WTC11 (cell line): ENCODE data around the gene DPH1. TPM values are rescaled to one million over a fixed set of nuclear protein-coding genes. Genes with fewer than 3 reads are reported as not detected.

ENCODE experiments used
- ATAC-seq: fragments of 200-7000 bp; cut with Tn5 transposase; 2 replicates; pipeline ENCODE4 v1.10.0; 2021; ENCODE audit warnings: mild to moderate bottlenecking, moderate library complexity
- CTCF ChIA-PET: fragments of 300-600 bp; sonication (Branson Sonifier 250); formaldehyde crosslinking; loops from one replicate; lab custom pipeline; 2021; ENCODE audit warnings: antibody characterized with exemption; lab: Charles Lee
- POLR2A ChIA-PET: fragments of 350-600 bp; sonication (Branson Sonifier 250); formaldehyde crosslinking; loops from one replicate; lab custom pipeline; 2021; ENCODE audit warnings: antibody characterized with exemption; lab: Charles Lee
- DNase-seq: peaks from one replicate; pipeline ENCODE4 v3.0.0; 2021; ENCODE audit warnings: low spot score
- H3K27ac Mint-ChIP-seq: 2 replicates; pipeline ENCODE4 v1.8.0; 2021; ENCODE audit warnings: mixed read lengths
- H3K27me3 Mint-ChIP-seq: 2 replicates; pipeline ENCODE4 v1.8.0; 2021; ENCODE audit warnings: low read depth, mild to moderate bottlenecking, moderate library complexity, mixed read lengths
- H3K36me3 Mint-ChIP-seq: 2 replicates; pipeline ENCODE4 v1.8.0; 2021; ENCODE audit warnings: mixed read lengths
- H3K4me1 Mint-ChIP-seq: 2 replicates; pipeline ENCODE4 v1.8.0; 2022; ENCODE audit warnings: mixed read lengths
- H3K4me3 Mint-ChIP-seq: 2 replicates; pipeline ENCODE4 v1.8.0; 2021; ENCODE audit warnings: mild to moderate bottlenecking, moderate library complexity, mixed read lengths
- H3K9me3 Mint-ChIP-seq: 2 replicates; pipeline ENCODE4 v1.8.0; 2021; ENCODE audit warnings: mixed read lengths
- ATF1 ChIP-seq: sonication (generic); formaldehyde crosslinking; IDR thresholded peaks from 2 replicates; pipeline ENCODE4 v1.8.1; 2023; ENCODE audit warnings: mild to moderate bottlenecking, moderate library complexity, missing genetic modification reagents
- CBFB ChIP-seq: sonication (generic); formaldehyde crosslinking; IDR thresholded peaks from 2 replicates; pipeline ENCODE4 v1.8.1; 2022; ENCODE audit warnings: mild to moderate bottlenecking, low read depth, missing genetic modification reagents
- FOXP1 ChIP-seq: sonication (generic); formaldehyde crosslinking; IDR thresholded peaks from 2 replicates; pipeline ENCODE4 v1.8.0; 2022; ENCODE audit warnings: missing genetic modification reagents, mild to moderate bottlenecking, moderate library complexity, borderline replicate concordance
- GTF2I ChIP-seq: fragments of 250-450 bp; sonication (Bioruptor Pico); conservative IDR thresholded peaks from 2 replicates; pipeline ENCODE4 v1.4.0; 2021; ENCODE audit warnings: mild to moderate bottlenecking
- MYBL2 ChIP-seq: sonication (generic); formaldehyde crosslinking; IDR thresholded peaks from 2 replicates; pipeline ENCODE4 v1.8.1; 2023; ENCODE audit warnings: mild to moderate bottlenecking, moderate library complexity, missing genetic modification reagents
- NFATC4 ChIP-seq: fragments of 250-450 bp; sonication (Bioruptor Pico); IDR thresholded peaks from 2 replicates; pipeline ENCODE4 v1.9.0; 2021; ENCODE audit warnings: mild to moderate bottlenecking
- NR3C1 ChIP-seq: sonication (generic); formaldehyde crosslinking; conservative IDR thresholded peaks from 2 replicates; pipeline ENCODE4 v1.8.1; 2023; ENCODE audit warnings: low read depth, mild to moderate bottlenecking, missing genetic modification reagents
- RORB ChIP-seq: fragments of 250-450 bp; sonication (Bioruptor Pico); IDR thresholded peaks from 2 replicates; pipeline ENCODE4 v1.9.0; 2021; ENCODE audit warnings: mild to moderate bottlenecking
- SMAD3 ChIP-seq: sonication (generic); formaldehyde crosslinking; IDR thresholded peaks from 2 replicates; pipeline ENCODE4 v1.8.0; 2022; ENCODE audit warnings: missing genetic modification reagents, mild to moderate bottlenecking, borderline replicate concordance
- SOX15 ChIP-seq: fragments of 250-450 bp; sonication (Bioruptor Pico); IDR thresholded peaks from 2 replicates; pipeline ENCODE4 v1.9.0; 2021; ENCODE audit warnings: mild to moderate bottlenecking
- TCF7 ChIP-seq: sonication (generic); formaldehyde crosslinking; IDR thresholded peaks from 2 replicates; pipeline ENCODE4 v1.8.0; 2022; ENCODE audit warnings: mild to moderate bottlenecking, low read depth, missing genetic modification reagents, moderate library complexity
- ZBTB21 ChIP-seq: sonication (generic); formaldehyde crosslinking; IDR thresholded peaks from 2 replicates; pipeline ENCODE4 v1.8.1; 2023; ENCODE audit warnings: mild to moderate bottlenecking, missing genetic modification reagents, borderline replicate concordance
- ZNF121 ChIP-seq: sonication (generic); formaldehyde crosslinking; IDR thresholded peaks from 2 replicates; pipeline ENCODE4 v1.8.0; 2023; ENCODE audit warnings: missing genetic modification reagents
- ZNF317 ChIP-seq: sonication (generic); formaldehyde crosslinking; IDR thresholded peaks from 2 replicates; pipeline ENCODE4 v1.8.1; 2023; ENCODE audit warnings: low read depth, mild to moderate bottlenecking, moderate library complexity, missing genetic modification reagents, borderline replicate concordance
- ZNF671 ChIP-seq: fragments of 250-450 bp; sonication (Bioruptor Pico); IDR thresholded peaks from 2 replicates; pipeline ENCODE4 v1.8.0; 2021; ENCODE audit warnings: mild to moderate bottlenecking
- total RNA-seq: library from RNA; stranded (reverse); gene quantifications from 3 replicates; pipeline ENCODE4 v1.2.3, GENCODE V29; 2021
- TF ChIP-seq, protein P1 (sequence below): sonication (generic); formaldehyde crosslinking; IDR thresholded peaks from 2 replicates; pipeline ENCODE4 v1.8.0; 2023; ENCODE audit warnings: missing genetic modification reagents
- TF ChIP-seq, protein P2 (sequence below): sonication (generic); formaldehyde crosslinking; IDR thresholded peaks from 2 replicates; pipeline ENCODE4 v1.8.1; 2022; ENCODE audit warnings: mild to moderate bottlenecking, moderate library complexity, missing genetic modification reagents
- TF ChIP-seq, protein P3 (sequence below): sonication (generic); formaldehyde crosslinking; IDR thresholded peaks from 2 replicates; pipeline ENCODE4 v1.8.1; 2022; ENCODE audit warnings: low read depth, missing genetic modification reagents, borderline replicate concordance
- TF ChIP-seq, protein P4 (sequence below): sonication (generic); formaldehyde crosslinking; IDR thresholded peaks from 2 replicates; pipeline ENCODE4 v1.8.1; 2023; ENCODE audit warnings: mild to moderate bottlenecking, missing genetic modification reagents
- TF ChIP-seq, protein P5 (sequence below): sonication (generic); formaldehyde crosslinking; IDR thresholded peaks from 2 replicates; pipeline ENCODE4 v1.8.1; 2023; ENCODE audit warnings: mild to moderate bottlenecking, missing genetic modification reagents

The DPH1 gene
- total RNA-seq, 1 experiment from 2014 or later: 43.2 TPM

DNA sequence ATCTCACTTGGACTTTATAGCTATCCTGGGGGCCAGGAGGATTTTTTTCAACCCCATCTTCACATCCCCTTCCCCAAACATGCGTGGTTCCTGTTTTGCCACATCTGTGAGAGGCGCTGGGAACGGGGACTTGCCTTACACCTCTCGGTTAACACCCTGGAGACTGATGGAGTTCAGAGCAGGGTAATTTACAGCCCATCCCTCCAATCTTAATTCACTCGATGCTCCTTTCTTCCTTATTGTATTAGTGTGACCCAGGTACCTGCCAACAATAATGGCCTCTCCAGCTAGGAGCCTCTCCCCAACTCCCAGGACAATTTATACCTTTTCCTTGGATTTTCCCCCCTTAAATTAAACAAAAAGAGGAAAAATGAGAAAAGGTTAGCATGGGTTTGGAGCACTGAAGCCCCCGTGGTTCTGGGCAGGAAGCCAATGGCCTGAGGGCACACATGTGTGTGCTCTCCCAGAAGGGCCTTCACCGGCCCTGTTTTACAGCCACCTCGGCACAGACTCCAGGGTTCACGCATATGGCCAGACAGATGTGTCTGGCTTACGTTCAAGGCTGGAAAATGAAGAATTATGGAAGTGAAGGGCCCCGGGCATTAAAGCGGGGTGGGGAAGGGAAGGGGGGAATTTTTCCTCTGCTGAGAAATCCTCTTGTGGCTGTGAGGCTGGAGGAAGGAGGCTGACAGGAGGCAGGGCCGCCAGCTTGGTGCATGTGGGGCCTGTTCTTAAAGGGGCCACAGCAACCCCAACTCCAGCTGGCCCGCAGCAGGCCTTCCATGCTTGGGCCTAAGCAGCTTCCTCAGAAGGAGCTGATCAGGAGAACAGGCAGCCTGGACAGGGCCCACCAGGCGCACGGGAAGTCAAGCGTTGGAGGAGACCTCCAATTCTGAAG lies 46.4 kb downstream of the DPH1 start:
- ATAC-seq: no peak
- H3K36me3 Mint-ChIP-seq: peaks cover 8% of the 10 kb centered on the region
- H3K4me3 Mint-ChIP-seq: no peak overlapping the region
- H3K4me1 Mint-ChIP-seq: peaks cover 11% of the 10 kb centered on the region
- CTCF ChIA-PET: interaction anchor here (0.9 to 3.7 kb wide), 10 partner anchors 14 to 169 kb away, joined by 3 to 21 read pairs (median 6); partner anchors contain the start of gene HIC1
- no peaks in the 10 kb centered on the region for H3K9me3 Mint-ChIP-seq
- TF ChIP-seq MYBL2 (CRISPR knock-in tag) (no peak), TCF7 (no peak), NR3C1 (CRISPR knock-in tag) (no peak), ZBTB21 (CRISPR knock-in tag) (no peak), ZNF121 (CRISPR knock-in tag) (no peak), NFATC4 (CRISPR knock-in tag) (no peak), ZNF671 (CRISPR knock-in tag) (no peak), SOX15 (CRISPR knock-in tag) (no peak), FOXP1 (CRISPR knock-in tag) (no peak)
- TF ChIP-seq, all 79 proteins: peak for 0
- POLR2A ChIA-PET: no interaction called here
- peak overlapping the region; percentile 78 for H3K27ac Mint-ChIP-seq
- no peaks in the 10 kb centered on the region for H3K27me3 Mint-ChIP-seq
- DNase-seq: no peak

DNA sequence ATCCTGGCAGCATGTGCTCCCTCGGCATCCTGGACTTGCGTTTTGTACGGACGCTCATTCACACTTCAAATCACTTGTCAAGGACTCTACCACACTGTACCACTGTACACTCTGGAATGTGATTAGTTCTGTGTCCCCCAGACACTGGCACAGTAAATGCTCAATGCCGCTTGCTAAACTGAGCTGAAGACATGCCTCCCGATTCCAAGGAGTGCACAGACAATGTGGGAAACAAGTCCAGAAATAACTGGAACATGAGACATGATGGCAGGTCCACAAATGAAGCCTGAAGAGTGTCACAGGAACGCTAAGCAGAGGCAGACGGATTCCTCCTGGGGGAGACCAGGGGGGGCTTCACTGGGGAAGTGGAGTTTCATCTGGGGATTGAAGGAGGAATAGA lies 47.1 kb downstream of the DPH1 start:
- CTCF ChIA-PET: interaction anchor here (0.9 to 3.7 kb wide), 6 partner anchors 13 to 168 kb away, joined by 3 to 21 read pairs (median 8); partner anchors contain the start of gene HIC1
- TF ChIP-seq, protein P1, sequence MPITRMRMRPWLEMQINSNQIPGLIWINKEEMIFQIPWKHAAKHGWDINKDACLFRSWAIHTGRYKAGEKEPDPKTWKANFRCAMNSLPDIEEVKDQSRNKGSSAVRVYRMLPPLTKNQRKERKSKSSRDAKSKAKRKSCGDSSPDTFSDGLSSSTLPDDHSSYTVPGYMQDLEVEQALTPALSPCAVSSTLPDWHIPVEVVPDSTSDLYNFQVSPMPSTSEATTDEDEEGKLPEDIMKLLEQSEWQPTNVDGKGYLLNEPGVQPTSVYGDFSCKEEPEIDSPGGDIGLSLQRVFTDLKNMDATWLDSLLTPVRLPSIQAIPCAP (CRISPR knock-in tag): no peak
- TF ChIP-seq, protein P2, sequence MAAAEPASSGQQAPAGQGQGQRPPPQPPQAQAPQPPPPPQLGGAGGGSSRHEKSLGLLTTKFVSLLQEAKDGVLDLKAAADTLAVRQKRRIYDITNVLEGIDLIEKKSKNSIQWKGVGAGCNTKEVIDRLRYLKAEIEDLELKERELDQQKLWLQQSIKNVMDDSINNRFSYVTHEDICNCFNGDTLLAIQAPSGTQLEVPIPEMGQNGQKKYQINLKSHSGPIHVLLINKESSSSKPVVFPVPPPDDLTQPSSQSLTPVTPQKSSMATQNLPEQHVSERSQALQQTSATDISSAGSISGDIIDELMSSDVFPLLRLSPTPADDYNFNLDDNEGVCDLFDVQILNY (CRISPR knock-in tag): no peak
- TF ChIP-seq CBFB: no peak
- TF ChIP-seq ZNF317: no peak
- TF ChIP-seq SMAD3 (CRISPR knock-in tag): no peak
- TF ChIP-seq ATF1 (CRISPR knock-in tag): no peak
- TF ChIP-seq, all 79 proteins: peak for 0
- Mint-ChIP-seq H3K9me3 (no peaks in the 10 kb centered on the region), H3K27me3 (no peaks in the 10 kb centered on the region), H3K36me3 (peaks cover 11% of the 10 kb centered on the region), H3K4me3 (no peak overlapping the region), H3K27ac (peak overlapping the region; percentile 76; the same call in 1 of the 2 replicates), H3K4me1 (peaks cover 10% of the 10 kb centered on the region)
- ATAC-seq: no peak
- POLR2A ChIA-PET: no interaction called here
- DNase-seq: no peak

DNA sequence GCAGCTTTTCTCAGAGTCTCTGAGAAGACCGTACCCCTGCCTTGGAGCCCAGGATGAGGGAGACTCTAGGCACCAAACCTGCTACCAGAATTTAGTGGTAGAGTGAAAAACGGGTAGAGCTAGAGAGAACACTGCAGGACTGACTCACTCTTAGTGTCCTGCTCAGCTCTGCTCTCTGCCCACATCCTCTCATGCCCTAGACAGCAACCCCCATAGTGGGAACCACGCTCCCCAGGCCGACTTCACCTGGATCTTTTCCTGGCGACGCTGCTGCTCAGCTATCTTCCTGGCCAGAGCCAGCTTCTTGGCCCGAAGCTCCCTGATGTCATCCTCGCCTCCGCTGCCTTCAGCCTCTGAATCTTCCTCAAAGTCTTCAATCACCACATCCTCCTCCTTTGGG lies 51.6 kb downstream of the DPH1 start:
- no peak for ATAC-seq
- CTCF ChIA-PET: interaction anchor here (1.2 to 1.5 kb wide), 3 partner anchors 13 to 163 kb away, joined by 3 to 6 read pairs (median 6); no protein-coding TSS in a partner anchor
- Mint-ChIP-seq H3K4me1 (no peaks in the 10 kb centered on the region), H3K27me3 (no peaks in the 10 kb centered on the region), H3K4me3 (no peak overlapping the region), H3K9me3 (no peaks in the 10 kb centered on the region), H3K27ac (no peak overlapping the region; the same call in 1 of the 2 replicates), H3K36me3 (peaks cover 11% of the 10 kb centered on the region)
- no peak for TF ChIP-seq RORB (CRISPR knock-in tag)
- no peak for TF ChIP-seq GTF2I (CRISPR knock-in tag)
- TF ChIP-seq, protein P3, sequence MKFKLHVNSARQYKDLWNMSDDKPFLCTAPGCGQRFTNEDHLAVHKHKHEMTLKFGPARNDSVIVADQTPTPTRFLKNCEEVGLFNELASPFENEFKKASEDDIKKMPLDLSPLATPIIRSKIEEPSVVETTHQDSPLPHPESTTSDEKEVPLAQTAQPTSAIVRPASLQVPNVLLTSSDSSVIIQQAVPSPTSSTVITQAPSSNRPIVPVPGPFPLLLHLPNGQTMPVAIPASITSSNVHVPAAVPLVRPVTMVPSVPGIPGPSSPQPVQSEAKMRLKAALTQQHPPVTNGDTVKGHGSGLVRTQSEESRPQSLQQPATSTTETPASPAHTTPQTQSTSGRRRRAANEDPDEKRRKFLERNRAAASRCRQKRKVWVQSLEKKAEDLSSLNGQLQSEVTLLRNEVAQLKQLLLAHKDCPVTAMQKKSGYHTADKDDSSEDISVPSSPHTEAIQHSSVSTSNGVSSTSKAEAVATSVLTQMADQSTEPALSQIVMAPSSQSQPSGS: no peak
- TF ChIP-seq, protein P4, sequence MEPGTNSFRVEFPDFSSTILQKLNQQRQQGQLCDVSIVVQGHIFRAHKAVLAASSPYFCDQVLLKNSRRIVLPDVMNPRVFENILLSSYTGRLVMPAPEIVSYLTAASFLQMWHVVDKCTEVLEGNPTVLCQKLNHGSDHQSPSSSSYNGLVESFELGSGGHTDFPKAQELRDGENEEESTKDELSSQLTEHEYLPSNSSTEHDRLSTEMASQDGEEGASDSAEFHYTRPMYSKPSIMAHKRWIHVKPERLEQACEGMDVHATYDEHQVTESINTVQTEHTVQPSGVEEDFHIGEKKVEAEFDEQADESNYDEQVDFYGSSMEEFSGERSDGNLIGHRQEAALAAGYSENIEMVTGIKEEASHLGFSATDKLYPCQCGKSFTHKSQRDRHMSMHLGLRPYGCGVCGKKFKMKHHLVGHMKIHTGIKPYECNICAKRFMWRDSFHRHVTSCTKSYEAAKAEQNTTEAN (CRISPR knock-in tag): no peak
- TF ChIP-seq, protein P5, sequence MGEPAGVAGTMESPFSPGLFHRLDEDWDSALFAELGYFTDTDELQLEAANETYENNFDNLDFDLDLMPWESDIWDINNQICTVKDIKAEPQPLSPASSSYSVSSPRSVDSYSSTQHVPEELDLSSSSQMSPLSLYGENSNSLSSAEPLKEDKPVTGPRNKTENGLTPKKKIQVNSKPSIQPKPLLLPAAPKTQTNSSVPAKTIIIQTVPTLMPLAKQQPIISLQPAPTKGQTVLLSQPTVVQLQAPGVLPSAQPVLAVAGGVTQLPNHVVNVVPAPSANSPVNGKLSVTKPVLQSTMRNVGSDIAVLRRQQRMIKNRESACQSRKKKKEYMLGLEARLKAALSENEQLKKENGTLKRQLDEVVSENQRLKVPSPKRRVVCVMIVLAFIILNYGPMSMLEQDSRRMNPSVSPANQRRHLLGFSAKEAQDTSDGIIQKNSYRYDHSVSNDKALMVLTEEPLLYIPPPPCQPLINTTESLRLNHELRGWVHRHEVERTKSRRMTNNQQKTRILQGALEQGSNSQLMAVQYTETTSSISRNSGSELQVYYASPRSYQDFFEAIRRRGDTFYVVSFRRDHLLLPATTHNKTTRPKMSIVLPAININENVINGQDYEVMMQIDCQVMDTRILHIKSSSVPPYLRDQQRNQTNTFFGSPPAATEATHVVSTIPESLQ (CRISPR knock-in tag): no peak
- TF ChIP-seq ZNF671 (CRISPR knock-in tag): no peak
- no peak for TF ChIP-seq SOX15 (CRISPR knock-in tag)
- POLR2A ChIA-PET: no interaction called here
- no peak for DNase-seq
